Calu3 (cell line): Measurements from ENCODE around the gene ARHGAP21. TPM values are rescaled to one million over a fixed set of nuclear protein-coding genes. Genes with fewer than 3 reads are reported as not detected.
A peak's percentile ranks its signal among the peaks of the same experiment; 100 is the strongest.

Experiments used
- BruUV-seq: library from RNA; stranded (reverse); fragments of 400-500 nt; replicated peaks from 2 replicates; lab custom pipeline; 2021; lab: Mats Ljungman, UMichigan
- CTCF ChIA-PET: fragments of 300-600 bp; sonication (Branson Sonifier 250); formaldehyde crosslinking; loops from one replicate; lab custom pipeline; 2022; ENCODE audit warnings: antibody characterized with exemption; lab: Charles Lee
- DNase-seq: peaks from one replicate; pipeline ENCODE4 v3.0.0; 2022
- H3K27ac Mint-ChIP-seq: one replicate; pipeline ENCODE4 v1.8.0; 2022; ENCODE audit warnings: mixed read lengths; ENCODE audit not compliant: unreplicated experiment
- H3K27me3 Mint-ChIP-seq: one replicate; pipeline ENCODE4 v1.8.0; 2022; ENCODE audit warnings: mixed read lengths; ENCODE audit not compliant: unreplicated experiment
- H3K36me3 Mint-ChIP-seq: one replicate; pipeline ENCODE4 v1.8.0; 2022; ENCODE audit warnings: mild to moderate bottlenecking, moderate library complexity, mixed read lengths; ENCODE audit not compliant: insufficient read depth, unreplicated experiment
- H3K4me1 Mint-ChIP-seq: one replicate; pipeline ENCODE4 v1.8.0; 2022; ENCODE audit warnings: mild to moderate bottlenecking, low read depth, mixed read lengths; ENCODE audit not compliant: unreplicated experiment
- H3K4me3 Mint-ChIP-seq: one replicate; pipeline ENCODE4 v1.8.0; 2022; ENCODE audit warnings: mild to moderate bottlenecking, low read depth, moderate library complexity, mixed read lengths; ENCODE audit not compliant: unreplicated experiment
- H3K9me3 Mint-ChIP-seq: one replicate; pipeline ENCODE4 v1.8.0; 2022; ENCODE audit warnings: low read depth, mixed read lengths; ENCODE audit not compliant: unreplicated experiment
- intact Hi-C: fragments of 100-400 bp; cut with micrococcal nuclease; formaldehyde crosslinking; loops from one replicate; pipeline ENCODE4 v1.10.0; 2022; ENCODE audit not compliant: unreplicated experiment
- total RNA-seq: library from RNA; stranded (reverse); gene quantifications from 2 replicates; pipeline ENCODE4 v1.2.3, GENCODE V29; 2022
- TF ChIP-seq, protein P1 (sequence below): fragments of 200-600 bp; IDR thresholded peaks from one replicate; pipeline ENCODE4 v1.8.0; 2022; ENCODE audit warnings: antibody characterized with exemption; ENCODE audit not compliant: unreplicated experiment

ARHGAP21 gene
- total RNA-seq, 1 experiment from 2014 or later = 67.5 TPM

DNA sequence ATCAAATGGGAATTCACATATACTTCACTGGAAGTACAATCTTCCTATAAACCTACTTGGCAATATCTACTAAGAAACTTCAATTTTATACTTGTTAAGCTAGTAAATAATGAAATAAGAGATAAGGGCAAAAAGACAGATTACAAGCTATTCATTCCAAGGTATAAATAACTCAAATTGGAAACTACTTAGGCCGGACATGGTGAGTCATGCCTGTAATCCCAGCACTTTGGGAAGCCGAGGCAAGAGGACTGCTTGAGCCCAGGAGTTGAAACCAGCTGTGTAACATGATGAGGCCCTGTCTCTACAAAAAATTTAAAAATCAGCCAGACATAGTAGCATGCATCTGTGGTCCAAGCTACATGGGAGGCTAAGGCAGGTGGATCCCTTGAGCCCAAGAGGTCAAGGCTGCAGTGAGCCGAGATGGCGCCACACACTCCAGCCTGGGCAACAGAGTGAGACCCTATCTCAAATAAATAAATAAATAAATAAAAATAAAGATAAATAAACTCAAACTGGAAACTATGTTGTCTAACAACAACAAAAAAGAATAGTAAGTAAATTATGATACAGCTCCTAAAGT lies 37.6 kb downstream of the ARHGAP21 start:
- no peaks in the 10 kb centered on the region for H3K27me3 Mint-ChIP-seq
- no TSS peak for BruUV-seq
- no peaks in the 10 kb centered on the region for H3K9me3 Mint-ChIP-seq
- DNase-seq = no peak
- no peak overlapping the region for H3K4me3 Mint-ChIP-seq
- peaks cover 22% of the 10 kb centered on the region for H3K4me1 Mint-ChIP-seq
- H3K27ac Mint-ChIP-seq = no peak overlapping the region
- TF ChIP-seq, protein P1, sequence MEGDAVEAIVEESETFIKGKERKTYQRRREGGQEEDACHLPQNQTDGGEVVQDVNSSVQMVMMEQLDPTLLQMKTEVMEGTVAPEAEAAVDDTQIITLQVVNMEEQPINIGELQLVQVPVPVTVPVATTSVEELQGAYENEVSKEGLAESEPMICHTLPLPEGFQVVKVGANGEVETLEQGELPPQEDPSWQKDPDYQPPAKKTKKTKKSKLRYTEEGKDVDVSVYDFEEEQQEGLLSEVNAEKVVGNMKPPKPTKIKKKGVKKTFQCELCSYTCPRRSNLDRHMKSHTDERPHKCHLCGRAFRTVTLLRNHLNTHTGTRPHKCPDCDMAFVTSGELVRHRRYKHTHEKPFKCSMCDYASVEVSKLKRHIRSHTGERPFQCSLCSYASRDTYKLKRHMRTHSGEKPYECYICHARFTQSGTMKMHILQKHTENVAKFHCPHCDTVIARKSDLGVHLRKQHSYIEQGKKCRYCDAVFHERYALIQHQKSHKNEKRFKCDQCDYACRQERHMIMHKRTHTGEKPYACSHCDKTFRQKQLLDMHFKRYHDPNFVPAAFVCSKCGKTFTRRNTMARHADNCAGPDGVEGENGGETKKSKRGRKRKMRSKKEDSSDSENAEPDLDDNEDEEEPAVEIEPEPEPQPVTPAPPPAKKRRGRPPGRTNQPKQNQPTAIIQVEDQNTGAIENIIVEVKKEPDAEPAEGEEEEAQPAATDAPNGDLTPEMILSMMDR = no peak
- CTCF ChIA-PET = no interaction called here
- intact Hi-C loops = no loop called here
- peaks cover 5% of the 10 kb centered on the region for H3K36me3 Mint-ChIP-seq

- H3K4me3 Mint-ChIP-seq = no peak overlapping the region
Measured at GRCh38 chr10:24683554-24683953, 40.1 kb downstream of the ARHGAP21 start.

GRCh38 chr10:24681572-24682088 lies 42.1 kb downstream of the ARHGAP21 start:
- TF ChIP-seq, protein P1 = no peak
- intact Hi-C loops = no loop called here
- Mint-ChIP-seq H3K9me3 (no peaks in the 10 kb centered on the region), H3K4me3 (no peak overlapping the region), H3K36me3 (peaks cover 5% of the 10 kb centered on the region), H3K27me3 (no peaks in the 10 kb centered on the region), H3K4me1 (peaks cover 30% of the 10 kb centered on the region), H3K27ac (peak overlapping the region; percentile 68)
- no TSS peak for BruUV-seq
- CTCF ChIA-PET = no interaction called here
- no peak for DNase-seq

More at GRCh38 chr10:24683554-24683953, 40.1 kb downstream of the ARHGAP21 start:
- intact Hi-C loops = no loop called here
- Mint-ChIP-seq H3K27me3 (no peaks in the 10 kb centered on the region), H3K27ac (no peak overlapping the region), H3K36me3 (peaks cover 5% of the 10 kb centered on the region), H3K4me1 (peaks cover 30% of the 10 kb centered on the region), H3K9me3 (no peaks in the 10 kb centered on the region)
- CTCF ChIA-PET = no interaction called here
- no peak for DNase-seq
- TF ChIP-seq, protein P1 = no peak
- BruUV-seq = no TSS peak

GRCh38 chr10:24680647-24681524 lies 42.8 kb downstream of the ARHGAP21 start:
- CTCF ChIA-PET = interaction anchor here (0.9 to 1.2 kb wide), 2 partner anchors 26 to 63 kb away, joined by 3 to 4 read pairs; no protein-coding TSS in a partner anchor
- no peaks in the 10 kb centered on the region for H3K27me3 Mint-ChIP-seq
- no peak for DNase-seq
- H3K4me1 Mint-ChIP-seq = peaks cover 30% of the 10 kb centered on the region
- H3K27ac Mint-ChIP-seq = peak overlapping the region; percentile 68
- H3K36me3 Mint-ChIP-seq = peaks cover 5% of the 10 kb centered on the region
- TF ChIP-seq, protein P1 = no peak
- H3K9me3 Mint-ChIP-seq = no peaks in the 10 kb centered on the region
- no TSS peak for BruUV-seq
- intact Hi-C loops = no loop called here
- H3K4me3 Mint-ChIP-seq = no peak overlapping the region
